ENCODE data around the gene SOX14.

Gene SOX14

DNA sequence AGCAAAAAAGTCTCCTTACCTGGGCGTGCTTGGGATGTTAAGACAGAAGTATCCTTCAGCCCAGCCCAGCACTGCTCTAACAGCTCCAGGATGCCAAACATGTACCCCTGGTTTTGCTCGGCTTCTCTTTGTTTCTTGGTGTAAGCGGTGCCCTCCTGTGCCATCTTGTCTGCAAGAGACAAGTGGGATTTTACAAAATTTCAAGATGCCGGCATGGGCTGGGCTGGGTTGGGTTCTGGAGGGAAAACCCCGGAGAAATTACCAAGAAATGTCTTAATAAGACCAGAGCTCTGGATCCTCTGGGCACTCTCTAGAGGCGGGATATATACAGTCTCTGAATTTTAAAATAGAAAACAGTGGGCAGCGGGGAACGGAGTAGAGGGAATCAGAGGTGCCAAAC is 4.6 kb upstream of the SOX14 start:
- no peak overlapping the region for H3K4me3 ChIP-seq (ENCODE audit: low read depth, low read length)

DNA sequence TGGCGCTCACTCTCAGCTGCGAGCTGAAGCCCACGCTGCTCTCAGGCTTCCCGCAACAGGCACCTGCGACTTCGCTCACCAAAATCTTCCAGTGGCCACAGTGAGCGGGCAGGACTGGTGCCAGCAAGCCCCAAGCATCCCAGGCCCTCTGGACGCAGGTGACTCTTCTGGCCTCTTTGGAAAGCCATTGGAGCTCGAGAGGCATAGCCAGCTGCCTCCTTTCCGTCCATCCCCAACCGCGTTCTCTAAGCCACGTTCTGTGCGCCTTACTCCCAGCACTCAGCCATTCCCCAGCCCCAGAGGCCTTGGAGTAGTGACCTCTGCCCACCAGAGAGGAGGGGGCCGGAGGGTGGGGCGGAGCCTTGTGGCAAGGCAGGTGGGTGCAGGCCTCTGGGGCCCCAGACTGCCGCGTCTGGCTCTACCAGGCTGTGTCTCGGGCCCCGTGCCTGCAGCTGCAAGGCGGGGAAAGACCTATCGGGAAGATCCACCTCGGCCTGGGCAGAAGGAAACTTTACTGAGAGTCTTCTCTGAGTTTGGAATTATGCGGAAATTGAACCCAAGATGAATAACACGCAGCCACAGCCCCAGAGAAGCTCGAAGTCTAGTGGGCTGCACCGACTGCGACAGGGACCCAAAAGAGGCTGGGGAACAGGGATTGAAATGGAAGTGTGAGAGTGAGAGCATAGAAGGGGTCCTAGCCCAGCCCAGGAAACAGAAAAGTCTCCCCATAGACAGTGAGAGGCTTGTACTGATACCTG is 3.6 kb upstream of the SOX14 start:
- TF ChIP-seq, protein P1, sequence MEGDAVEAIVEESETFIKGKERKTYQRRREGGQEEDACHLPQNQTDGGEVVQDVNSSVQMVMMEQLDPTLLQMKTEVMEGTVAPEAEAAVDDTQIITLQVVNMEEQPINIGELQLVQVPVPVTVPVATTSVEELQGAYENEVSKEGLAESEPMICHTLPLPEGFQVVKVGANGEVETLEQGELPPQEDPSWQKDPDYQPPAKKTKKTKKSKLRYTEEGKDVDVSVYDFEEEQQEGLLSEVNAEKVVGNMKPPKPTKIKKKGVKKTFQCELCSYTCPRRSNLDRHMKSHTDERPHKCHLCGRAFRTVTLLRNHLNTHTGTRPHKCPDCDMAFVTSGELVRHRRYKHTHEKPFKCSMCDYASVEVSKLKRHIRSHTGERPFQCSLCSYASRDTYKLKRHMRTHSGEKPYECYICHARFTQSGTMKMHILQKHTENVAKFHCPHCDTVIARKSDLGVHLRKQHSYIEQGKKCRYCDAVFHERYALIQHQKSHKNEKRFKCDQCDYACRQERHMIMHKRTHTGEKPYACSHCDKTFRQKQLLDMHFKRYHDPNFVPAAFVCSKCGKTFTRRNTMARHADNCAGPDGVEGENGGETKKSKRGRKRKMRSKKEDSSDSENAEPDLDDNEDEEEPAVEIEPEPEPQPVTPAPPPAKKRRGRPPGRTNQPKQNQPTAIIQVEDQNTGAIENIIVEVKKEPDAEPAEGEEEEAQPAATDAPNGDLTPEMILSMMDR (IDR thresholded peaks at IDR 0.05; ENCODE audit: low read depth, low read length): no peak
- H3K4me3 ChIP-seq (ENCODE audit: low read depth, low read length): no peak overlapping the region

More for the DNA sequence above, 4.6 kb upstream of the SOX14 start:
- TF ChIP-seq, protein P1 (IDR thresholded peaks at IDR 0.05; ENCODE audit: low read depth, low read length): no peak

DNA sequence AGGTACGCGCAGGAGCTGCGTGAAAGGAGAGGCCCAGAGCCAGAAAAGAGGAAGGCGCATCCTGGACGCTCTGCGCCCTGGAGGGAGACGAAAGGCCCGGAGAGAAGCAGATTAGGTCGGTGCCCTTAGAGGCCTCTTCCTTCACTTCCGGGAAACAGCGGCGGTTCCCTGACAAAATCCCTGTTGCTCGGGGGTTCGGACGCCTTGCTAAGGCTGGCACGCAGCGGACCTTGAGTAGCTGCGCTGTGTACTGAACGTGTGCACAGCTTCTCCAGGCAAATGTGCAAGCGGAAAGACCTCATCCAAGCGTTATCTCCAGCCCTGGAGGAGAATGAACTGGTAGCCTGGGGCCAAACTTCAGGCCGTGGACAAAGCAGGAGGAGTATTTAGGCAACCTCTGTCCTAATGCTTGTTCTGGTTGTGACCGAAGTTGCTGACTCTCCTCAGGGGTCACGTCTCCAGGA is 3.0 kb upstream of the SOX14 start:
- TF ChIP-seq, protein P1 (IDR thresholded peaks at IDR 0.05; ENCODE audit: low read depth, low read length): no peak
- H3K4me3 ChIP-seq (ENCODE audit: low read depth, low read length): no peak overlapping the region

DNA sequence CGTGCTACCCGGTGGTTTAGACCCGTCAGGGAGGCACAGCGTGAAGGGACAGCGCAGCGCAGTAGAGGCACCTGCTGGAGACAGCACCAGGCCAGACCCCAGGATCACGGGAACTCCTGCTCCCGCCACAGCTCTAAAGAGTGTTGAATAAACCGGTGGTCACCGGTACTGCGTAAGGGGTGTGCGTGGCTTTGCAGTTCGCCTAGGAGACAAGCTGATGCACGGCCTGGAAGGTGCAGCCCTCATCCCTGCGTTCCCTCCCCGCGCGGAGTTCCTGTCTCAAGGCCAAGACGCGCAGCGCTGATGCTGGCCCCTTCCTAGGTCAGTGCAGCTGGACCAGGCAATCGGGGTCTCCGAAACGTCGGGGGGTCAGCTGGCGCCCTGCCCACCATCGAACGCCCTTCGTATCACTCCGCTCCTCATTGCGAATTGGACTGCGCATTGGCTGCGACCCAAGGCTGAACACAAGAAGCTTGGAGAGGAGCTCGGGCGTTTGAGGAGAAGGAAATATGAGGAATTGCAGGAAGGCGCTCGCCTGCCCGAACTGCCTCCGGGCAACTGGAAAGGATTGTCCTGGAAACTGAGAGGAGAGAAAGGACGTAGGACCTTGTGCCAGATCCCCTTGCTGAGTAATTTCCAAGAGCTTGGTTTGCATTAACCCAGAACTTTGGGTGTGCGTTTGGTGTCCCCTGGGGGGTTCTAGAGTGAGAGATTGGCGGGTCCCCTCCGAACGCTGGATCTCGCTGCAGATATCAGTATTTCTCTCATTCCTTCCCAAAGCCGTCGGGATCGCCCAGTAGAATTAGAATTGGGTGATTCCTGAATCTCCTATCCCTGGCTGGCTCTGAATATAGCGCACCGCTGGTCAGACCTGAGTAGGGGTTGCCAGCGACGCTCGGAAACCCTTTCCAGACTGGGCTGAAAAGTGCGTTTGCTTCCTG is 2.3 kb upstream of the SOX14 start:
- H3K4me3 ChIP-seq (ENCODE audit: low read depth, low read length): no peak overlapping the region
- TF ChIP-seq, protein P1 (IDR thresholded peaks at IDR 0.05; ENCODE audit: low read depth, low read length): no peak

DNA sequence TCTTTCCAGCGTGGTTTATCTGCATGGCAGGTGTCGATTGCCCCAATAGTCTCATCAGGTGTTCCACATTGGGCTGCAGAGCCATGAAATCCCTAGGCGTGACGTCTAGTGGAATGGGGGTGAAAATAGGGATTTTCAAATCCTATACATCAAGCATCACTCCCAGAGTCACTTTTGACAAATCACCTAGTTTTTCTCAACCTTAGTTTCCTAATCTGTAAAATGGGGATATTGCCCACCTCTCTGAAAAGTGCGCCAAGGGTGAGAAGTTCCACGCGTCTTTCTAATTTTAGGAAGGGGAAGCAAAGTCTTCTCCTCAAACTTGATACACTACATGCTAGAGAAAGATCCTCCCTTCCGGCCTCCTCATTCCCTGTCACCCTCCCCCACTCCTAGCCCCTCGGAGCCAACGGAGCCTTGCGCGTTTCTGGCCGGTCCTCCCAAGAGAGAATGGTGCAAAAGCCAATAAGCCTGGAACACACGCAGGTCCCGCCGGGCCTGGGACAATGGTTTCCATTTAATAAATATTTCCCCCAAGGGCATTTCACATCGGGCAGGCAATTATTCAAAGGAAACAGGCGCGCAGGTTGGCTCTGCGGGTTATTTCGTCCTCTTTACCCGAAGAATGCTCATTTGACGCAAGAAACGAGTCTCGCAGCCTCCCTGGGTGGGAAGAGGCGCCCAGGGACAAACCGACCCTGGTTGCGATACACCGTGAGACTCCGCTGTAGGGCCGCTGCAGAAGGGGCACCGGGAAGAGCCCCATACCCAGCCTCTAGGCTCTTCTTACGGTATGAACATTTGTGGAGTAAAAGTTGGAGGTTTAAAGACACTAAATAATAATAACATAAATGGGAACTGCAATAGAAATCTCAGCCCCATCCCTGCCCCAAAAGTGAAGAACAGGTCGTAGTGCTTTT is 1.2 kb upstream of the SOX14 start:
- no peak overlapping the region for H3K4me3 ChIP-seq (ENCODE audit: low read depth, low read length)
- TF ChIP-seq, protein P1 (IDR thresholded peaks at IDR 0.05; ENCODE audit: low read depth, low read length): no peak

DNA sequence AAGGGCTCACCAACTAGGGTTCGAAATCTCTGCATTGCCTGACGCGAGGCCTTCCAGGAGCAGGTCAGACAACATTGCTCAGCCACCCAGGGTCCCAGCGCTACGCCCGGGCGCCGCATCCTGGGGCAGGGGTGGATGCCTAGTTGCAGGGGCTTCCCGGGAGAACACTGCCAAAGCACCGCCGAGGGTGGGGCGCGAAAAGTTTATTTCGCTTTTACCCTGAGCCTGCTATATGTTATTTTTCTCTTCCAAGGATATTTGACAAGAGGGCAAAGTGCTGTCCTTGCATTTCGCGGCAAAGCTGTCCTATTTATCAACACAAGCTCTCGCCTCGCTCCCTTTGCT is 549 bp upstream of the SOX14 start:
- no peak overlapping the region for H3K4me3 ChIP-seq (ENCODE audit: low read depth, low read length)
- TF ChIP-seq, protein P1 (IDR thresholded peaks at IDR 0.05; ENCODE audit: low read depth, low read length): no peak
